ENCODE measurements around the gene IQGAP1.

DNA sequence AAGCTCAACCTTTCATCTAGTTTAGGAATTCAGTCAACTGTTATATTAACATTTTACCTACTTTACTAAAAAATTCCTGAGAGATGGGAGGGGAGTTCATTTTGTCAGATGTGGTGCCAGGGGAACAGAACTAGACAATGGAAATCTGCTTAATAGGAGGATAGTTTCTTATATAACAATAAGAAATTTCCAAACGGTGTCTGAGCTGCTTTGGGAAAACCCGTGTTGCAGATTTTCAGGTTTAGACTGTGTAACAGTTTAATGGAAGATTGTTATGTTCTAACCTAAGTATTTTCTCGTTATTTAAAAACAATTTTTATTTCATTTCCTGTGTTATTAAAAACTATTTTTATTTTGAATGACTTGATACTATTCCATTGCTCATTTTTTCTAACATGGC is 19.3 kb downstream of the IQGAP1 start:
- TF ChIP-seq, protein P1, sequence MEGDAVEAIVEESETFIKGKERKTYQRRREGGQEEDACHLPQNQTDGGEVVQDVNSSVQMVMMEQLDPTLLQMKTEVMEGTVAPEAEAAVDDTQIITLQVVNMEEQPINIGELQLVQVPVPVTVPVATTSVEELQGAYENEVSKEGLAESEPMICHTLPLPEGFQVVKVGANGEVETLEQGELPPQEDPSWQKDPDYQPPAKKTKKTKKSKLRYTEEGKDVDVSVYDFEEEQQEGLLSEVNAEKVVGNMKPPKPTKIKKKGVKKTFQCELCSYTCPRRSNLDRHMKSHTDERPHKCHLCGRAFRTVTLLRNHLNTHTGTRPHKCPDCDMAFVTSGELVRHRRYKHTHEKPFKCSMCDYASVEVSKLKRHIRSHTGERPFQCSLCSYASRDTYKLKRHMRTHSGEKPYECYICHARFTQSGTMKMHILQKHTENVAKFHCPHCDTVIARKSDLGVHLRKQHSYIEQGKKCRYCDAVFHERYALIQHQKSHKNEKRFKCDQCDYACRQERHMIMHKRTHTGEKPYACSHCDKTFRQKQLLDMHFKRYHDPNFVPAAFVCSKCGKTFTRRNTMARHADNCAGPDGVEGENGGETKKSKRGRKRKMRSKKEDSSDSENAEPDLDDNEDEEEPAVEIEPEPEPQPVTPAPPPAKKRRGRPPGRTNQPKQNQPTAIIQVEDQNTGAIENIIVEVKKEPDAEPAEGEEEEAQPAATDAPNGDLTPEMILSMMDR (IDR thresholded peaks at IDR 0.05), result no peak
- TF ChIP-seq POLR2A (IDR thresholded peaks at IDR 0.05), result no peak
